ENCODE measurements around the gene ZNF823. TPM values are rescaled to one million over a fixed set of nuclear protein-coding genes. Genes with fewer than 3 reads are reported as not detected.

The ZNF823 gene
- total and polyA plus RNA-seq, 2 of the 13 experiments (the other 11 are each of a cell fraction or from before 2014, with no cell fraction given), result 5.7 to 11.7 TPM

DNA sequence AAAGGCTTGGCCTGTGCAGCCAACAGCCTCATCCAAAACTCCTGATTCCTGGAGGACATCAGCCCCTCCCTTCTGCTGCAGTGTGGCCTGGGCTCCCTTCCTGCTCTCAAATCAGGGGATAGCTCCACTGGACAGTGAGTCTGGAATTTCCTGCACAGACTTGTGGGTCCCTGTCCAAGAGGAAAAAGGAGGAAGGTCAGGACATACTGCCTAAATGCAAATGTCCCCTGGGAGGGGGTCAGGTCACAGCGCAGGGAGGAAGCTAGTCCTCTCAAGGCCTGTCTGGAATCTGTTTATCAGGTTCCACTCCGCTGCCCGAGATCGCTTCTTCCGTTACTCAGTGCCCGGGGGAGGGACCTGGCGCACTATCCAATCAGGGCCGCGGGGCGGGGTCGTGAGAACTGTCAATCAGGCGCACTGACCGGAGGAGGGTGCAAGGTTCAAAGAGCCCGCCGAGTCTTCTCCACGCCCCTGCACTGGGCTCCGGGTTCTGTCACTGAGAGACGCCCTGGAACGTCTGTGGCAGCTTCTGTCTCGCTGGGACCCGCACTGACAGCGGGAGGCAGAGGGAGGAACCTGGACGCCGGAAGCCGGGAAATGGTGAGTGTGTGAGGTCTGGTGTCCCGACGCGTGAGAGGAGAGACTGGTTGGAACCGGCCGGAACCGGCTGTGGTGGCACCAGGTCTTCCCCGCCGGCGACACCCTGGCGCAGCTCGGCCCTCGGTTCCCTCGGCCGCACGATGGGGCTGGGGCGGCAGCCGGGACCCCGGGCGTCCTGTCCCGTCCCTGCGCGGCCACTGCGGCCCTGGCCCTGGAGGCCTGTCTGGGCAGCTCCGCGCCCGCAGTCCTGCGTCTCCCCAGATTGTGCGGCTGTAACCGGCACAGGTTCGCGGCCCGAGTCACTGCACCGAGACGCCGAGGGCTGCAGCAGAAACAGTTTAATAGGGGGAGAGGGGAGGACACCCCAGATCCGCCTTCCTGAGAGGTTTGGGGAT lies 28.1 kb upstream of the ZNF823 start, which contains the start of gene ZNF441 (continued):
- TF ChIP-seq, protein P1, sequence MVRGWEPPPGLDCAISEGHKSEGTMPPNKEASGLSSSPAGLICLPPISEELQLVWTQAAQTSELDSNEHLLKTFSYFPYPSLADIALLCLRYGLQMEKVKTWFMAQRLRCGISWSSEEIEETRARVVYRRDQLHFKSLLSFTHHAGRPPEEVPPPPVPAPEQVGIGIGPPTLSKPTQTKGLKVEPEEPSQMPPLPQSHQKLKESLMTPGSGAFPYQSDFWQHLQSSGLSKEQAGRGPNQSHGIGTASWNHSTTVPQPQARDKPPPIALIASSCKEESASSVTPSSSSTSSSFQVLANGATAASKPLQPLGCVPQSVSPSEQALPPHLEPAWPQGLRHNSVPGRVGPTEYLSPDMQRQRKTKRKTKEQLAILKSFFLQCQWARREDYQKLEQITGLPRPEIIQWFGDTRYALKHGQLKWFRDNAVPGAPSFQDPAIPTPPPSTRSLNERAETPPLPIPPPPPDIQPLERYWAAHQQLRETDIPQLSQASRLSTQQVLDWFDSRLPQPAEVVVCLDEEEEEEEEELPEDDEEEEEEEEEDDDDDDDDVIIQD (CRISPR knock-in tag; IDR thresholded peaks at IDR 0.05; ENCODE audit: low read depth), result 0 out of 2 replicates have a peak, but pooled peaks have one; percentile 15
- TF ChIP-seq CHCHD3 (CRISPR knock-in tag; IDR thresholded peaks at IDR 0.05) (no peak; the same call in 1 of the 2 replicates), TP53 (CRISPR knock-in tag; conservative IDR thresholded peaks at IDR 0.05) (no peak), IRF2 (CRISPR knock-in tag; IDR thresholded peaks at IDR 0.05) (no peak), ETV6 (CRISPR knock-in tag; conservative IDR thresholded peaks at IDR 0.05) (no peak), EHMT2 (IDR thresholded peaks at IDR 0.05; ENCODE audit: borderline replicate concordance, low read depth, low read length) (no peak), RAD51 (IDR thresholded peaks at IDR 0.05; ENCODE audit: borderline replicate concordance) (no peak), ZNF75D (CRISPR knock-in tag; IDR thresholded peaks at IDR 0.05; ENCODE audit: borderline replicate concordance) (no peak), ZNF382 (CRISPR knock-in tag; IDR thresholded peaks at IDR 0.05; ENCODE audit: borderline replicate concordance) (no peak), SNAI1 (CRISPR knock-in tag; IDR thresholded peaks at IDR 0.05; ENCODE audit: borderline replicate concordance) (0 out of 2 replicates have a peak, but pooled peaks have one; percentile 32), ZMYM2 (CRISPR knock-in tag; IDR thresholded peaks at IDR 0.05) (no peak), ZNF251 (CRISPR knock-in tag; IDR thresholded peaks at IDR 0.05) (0 out of 2 replicates have a peak, but pooled peaks have one; percentile 49), ZNF747 (CRISPR knock-in tag; IDR thresholded peaks at IDR 0.05; ENCODE audit: borderline replicate concordance) (peak; percentile 9)
- TF ChIP-seq, protein P2, sequence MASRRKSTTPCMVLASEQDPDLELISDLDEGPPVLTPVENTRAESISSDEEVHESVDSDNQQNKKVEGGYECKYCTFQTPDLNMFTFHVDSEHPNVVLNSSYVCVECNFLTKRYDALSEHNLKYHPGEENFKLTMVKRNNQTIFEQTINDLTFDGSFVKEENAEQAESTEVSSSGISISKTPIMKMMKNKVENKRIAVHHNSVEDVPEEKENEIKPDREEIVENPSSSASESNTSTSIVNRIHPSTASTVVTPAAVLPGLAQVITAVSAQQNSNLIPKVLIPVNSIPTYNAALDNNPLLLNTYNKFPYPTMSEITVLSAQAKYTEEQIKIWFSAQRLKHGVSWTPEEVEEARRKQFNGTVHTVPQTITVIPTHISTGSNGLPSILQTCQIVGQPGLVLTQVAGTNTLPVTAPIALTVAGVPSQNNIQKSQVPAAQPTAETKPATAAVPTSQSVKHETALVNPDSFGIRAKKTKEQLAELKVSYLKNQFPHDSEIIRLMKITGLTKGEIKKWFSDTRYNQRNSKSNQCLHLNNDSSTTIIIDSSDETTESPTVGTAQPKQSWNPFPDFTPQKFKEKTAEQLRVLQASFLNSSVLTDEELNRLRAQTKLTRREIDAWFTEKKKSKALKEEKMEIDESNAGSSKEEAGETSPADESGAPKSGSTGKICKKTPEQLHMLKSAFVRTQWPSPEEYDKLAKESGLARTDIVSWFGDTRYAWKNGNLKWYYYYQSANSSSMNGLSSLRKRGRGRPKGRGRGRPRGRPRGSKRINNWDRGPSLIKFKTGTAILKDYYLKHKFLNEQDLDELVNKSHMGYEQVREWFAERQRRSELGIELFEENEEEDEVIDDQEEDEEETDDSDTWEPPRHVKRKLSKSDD (CRISPR knock-in tag; IDR thresholded peaks at IDR 0.05; ENCODE audit: low read depth), result no peak; the same call in 1 of the 2 replicates
- TF ChIP-seq, protein P3, sequence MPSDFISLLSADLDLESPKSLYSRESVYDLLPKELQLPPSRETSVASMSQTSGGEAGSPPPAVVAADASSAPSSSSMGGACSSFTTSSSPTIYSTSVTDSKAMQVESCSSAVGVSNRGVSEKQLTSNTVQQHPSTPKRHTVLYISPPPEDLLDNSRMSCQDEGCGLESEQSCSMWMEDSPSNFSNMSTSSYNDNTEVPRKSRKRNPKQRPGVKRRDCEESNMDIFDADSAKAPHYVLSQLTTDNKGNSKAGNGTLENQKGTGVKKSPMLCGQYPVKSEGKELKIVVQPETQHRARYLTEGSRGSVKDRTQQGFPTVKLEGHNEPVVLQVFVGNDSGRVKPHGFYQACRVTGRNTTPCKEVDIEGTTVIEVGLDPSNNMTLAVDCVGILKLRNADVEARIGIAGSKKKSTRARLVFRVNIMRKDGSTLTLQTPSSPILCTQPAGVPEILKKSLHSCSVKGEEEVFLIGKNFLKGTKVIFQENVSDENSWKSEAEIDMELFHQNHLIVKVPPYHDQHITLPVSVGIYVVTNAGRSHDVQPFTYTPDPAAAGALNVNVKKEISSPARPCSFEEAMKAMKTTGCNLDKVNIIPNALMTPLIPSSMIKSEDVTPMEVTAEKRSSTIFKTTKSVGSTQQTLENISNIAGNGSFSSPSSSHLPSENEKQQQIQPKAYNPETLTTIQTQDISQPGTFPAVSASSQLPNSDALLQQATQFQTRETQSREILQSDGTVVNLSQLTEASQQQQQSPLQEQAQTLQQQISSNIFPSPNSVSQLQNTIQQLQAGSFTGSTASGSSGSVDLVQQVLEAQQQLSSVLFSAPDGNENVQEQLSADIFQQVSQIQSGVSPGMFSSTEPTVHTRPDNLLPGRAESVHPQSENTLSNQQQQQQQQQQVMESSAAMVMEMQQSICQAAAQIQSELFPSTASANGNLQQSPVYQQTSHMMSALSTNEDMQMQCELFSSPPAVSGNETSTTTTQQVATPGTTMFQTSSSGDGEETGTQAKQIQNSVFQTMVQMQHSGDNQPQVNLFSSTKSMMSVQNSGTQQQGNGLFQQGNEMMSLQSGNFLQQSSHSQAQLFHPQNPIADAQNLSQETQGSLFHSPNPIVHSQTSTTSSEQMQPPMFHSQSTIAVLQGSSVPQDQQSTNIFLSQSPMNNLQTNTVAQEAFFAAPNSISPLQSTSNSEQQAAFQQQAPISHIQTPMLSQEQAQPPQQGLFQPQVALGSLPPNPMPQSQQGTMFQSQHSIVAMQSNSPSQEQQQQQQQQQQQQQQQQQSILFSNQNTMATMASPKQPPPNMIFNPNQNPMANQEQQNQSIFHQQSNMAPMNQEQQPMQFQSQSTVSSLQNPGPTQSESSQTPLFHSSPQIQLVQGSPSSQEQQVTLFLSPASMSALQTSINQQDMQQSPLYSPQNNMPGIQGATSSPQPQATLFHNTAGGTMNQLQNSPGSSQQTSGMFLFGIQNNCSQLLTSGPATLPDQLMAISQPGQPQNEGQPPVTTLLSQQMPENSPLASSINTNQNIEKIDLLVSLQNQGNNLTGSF (CRISPR knock-in tag; IDR thresholded peaks at IDR 0.05), result no peak
- TF ChIP-seq, protein P4, sequence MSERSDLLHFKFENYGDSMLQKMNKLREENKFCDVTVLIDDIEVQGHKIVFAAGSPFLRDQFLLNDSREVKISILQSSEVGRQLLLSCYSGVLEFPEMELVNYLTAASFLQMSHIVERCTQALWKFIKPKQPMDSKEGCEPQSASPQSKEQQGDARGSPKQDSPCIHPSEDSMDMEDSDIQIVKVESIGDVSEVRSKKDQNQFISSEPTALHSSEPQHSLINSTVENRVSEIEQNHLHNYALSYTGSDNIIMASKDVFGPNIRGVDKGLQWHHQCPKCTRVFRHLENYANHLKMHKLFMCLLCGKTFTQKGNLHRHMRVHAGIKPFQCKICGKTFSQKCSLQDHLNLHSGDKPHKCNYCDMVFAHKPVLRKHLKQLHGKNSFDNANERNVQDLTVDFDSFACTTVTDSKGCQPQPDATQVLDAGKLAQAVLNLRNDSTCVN (CRISPR knock-in tag; IDR thresholded peaks at IDR 0.05; ENCODE audit: borderline replicate concordance), result no peak; the same call in 1 of the 2 replicates
